H1 (cell line): ENCODE measurements around the gene SPDYE6.

Experiments used
- ASH2L ChIP-seq: fragments of 200-600, 300-600 bp; sonication (generic); IDR thresholded peaks from one replicate; pipeline ENCODE4 v1.7.1; 2017; ENCODE audit warnings: low read length
- ATF3 ChIP-seq: IDR thresholded peaks from 2 replicates; pipeline ENCODE4 v1.6.1; 2011; ENCODE audit warnings: low read depth, mild to moderate bottlenecking, low read length; ENCODE audit not compliant: insufficient read depth
- CBX8 ChIP-seq: fragments of 300-800, 300-1000 bp; sonication (generic); IDR thresholded peaks from 2 replicates; pipeline ENCODE4 v1.7.1; 2016; ENCODE audit warnings: low read depth, low read length, borderline replicate concordance
- CHD1 ChIP-seq: IDR thresholded peaks from 2 replicates; pipeline ENCODE4 v1.6.1; 2012; ENCODE audit warnings: low read depth, low read length, improper control_type of control experiment
- CHD2 ChIP-seq: IDR thresholded peaks from 2 replicates; pipeline ENCODE4 v1.6.1; 2012; ENCODE audit warnings: low read length, improper control_type of control experiment
- CTCF ChIP-seq, 3 experiments: IDR thresholded peaks; 1 replicate in 2 of 3; 2 replicates in 1 of 3; pipeline versions ENCODE4 v1.5.1 to v1.6.1; 2011; ENCODE audit warnings: low read length in 3 of 3, mild to moderate bottlenecking in 3 of 3, inconsistent platforms in 2 of 3, low read depth in 1 of 3, moderate library complexity in 1 of 3; ENCODE audit not compliant: insufficient read depth in 1 of 3; ENCODE audit errors: control extremely low read depth in 1 of 3
- E2F6 ChIP-seq: IDR thresholded peaks from 2 replicates; pipeline ENCODE4 v1.6.1; 2012; ENCODE audit warnings: inconsistent platforms
- GABPA ChIP-seq: IDR thresholded peaks from 2 replicates; pipeline ENCODE4 v1.6.1; 2011; ENCODE audit warnings: mild to moderate bottlenecking, low read length, moderate library complexity, borderline replicate concordance; ENCODE audit not compliant: insufficient read depth
- NRF1 ChIP-seq: IDR thresholded peaks from 2 replicates; pipeline ENCODE4 v1.6.1; 2011; ENCODE audit warnings: mild to moderate bottlenecking, low read depth, low read length, improper control_type of control experiment
- POLR2A ChIP-seq, 2 experiments: IDR thresholded peaks; 1 replicate in 1 of 2; 2 replicates in 1 of 2; pipeline ENCODE4 v1.6.1; 2011; ENCODE audit warnings: low read depth in 2 of 2, low read length in 2 of 2, mild to moderate bottlenecking in 2 of 2; ENCODE audit errors: control extremely low read depth in 1 of 2
- POLR2AphosphoS5 ChIP-seq: IDR thresholded peaks from 2 replicates; pipeline ENCODE4 v1.6.1; 2011; ENCODE audit warnings: low read depth, low read length
- TBP ChIP-seq: IDR thresholded peaks from 2 replicates; pipeline ENCODE4 v1.6.1; 2011; ENCODE audit warnings: low read depth, low read length, improper control_type of control experiment
- ZNF274 ChIP-seq: IDR thresholded peaks from 2 replicates; pipeline ENCODE4 v1.7.0; 2012; ENCODE audit warnings: low read length, borderline replicate concordance; ENCODE audit errors: extremely low read depth

GRCh38 chr7:102322202-102322715, 34.0 kb downstream of the SPDYE6 start:
- no peak for TF ChIP-seq E2F6
- no peak for TF ChIP-seq CHD1
- no peak for TF ChIP-seq CTCF (IDR thresholded peaks at IDR 0.05; ENCODE audit: control extremely low read depth in 1 of 3, insufficient read depth in 1 of 3, low read depth in 1 of 3, low read length in 3 of 3)
- no peak for TF ChIP-seq GABPA
- no peak for TF ChIP-seq POLR2A (IDR thresholded peaks at IDR 0.05; ENCODE audit: control extremely low read depth in 1 of 2, low read depth in 2 of 2, low read length in 2 of 2)
- no peak for TF ChIP-seq CBX8
- no peak for TF ChIP-seq TBP
- TF ChIP-seq POLR2AphosphoS5: no peak
- no peak for TF ChIP-seq ZNF274
- no peak for TF ChIP-seq ATF3
- no peak for TF ChIP-seq CHD2
- TF ChIP-seq NRF1: no peak
- TF ChIP-seq ASH2L: no peak
